H9 (cell line): Measurements from ENCODE around the gene MGST1. TPM values are rescaled to one million over a fixed set of nuclear protein-coding genes. Genes with fewer than 3 reads are reported as not detected.

ENCODE experiments used
- DNase-seq: peaks from one replicate; pipeline ENCODE4 v3.0.0-alpha.2; 2017
- H2AFZ ChIP-seq: one replicate; pipeline ENCODE4 v1.6.1; 2013; ENCODE audit warnings: mild to moderate bottlenecking, low read length, control low read depth, moderate library complexity
- H2AK5ac ChIP-seq: 2 replicates; pipeline ENCODE4 v1.6.1; 2013; ENCODE audit warnings: low read length, control low read depth, mixed read lengths; ENCODE audit not compliant: insufficient read length
- H2BK120ac ChIP-seq: one replicate; pipeline ENCODE4 v1.6.1; 2013; ENCODE audit warnings: low read depth, mild to moderate bottlenecking, low read length, control low read depth, inconsistent platforms; ENCODE audit not compliant: poor library complexity, severe bottlenecking
- H2BK12ac ChIP-seq: 2 replicates; pipeline ENCODE4 v1.6.1; 2013; ENCODE audit warnings: low read length, control low read depth, mixed read lengths, low read depth; ENCODE audit not compliant: insufficient read length
- H2BK15ac ChIP-seq: 2 replicates; pipeline ENCODE4 v1.6.1; 2013; ENCODE audit warnings: low read depth, low read length, control low read depth
- H2BK20ac ChIP-seq: one replicate; pipeline ENCODE4 v1.6.1; 2013; ENCODE audit warnings: low read depth, mild to moderate bottlenecking, low read length, control low read depth, inconsistent platforms; ENCODE audit not compliant: poor library complexity, severe bottlenecking
- H2BK5ac ChIP-seq: 2 replicates; pipeline ENCODE4 v1.6.1; 2013; ENCODE audit warnings: low read length, control low read depth, mixed read lengths; ENCODE audit not compliant: insufficient read length
- H3K14ac ChIP-seq: 2 replicates; pipeline ENCODE4 v1.6.1; 2013; ENCODE audit warnings: low read length, control low read depth; ENCODE audit not compliant: insufficient read depth
- H3K18ac ChIP-seq: 2 replicates; pipeline ENCODE4 v1.6.1; 2013; ENCODE audit warnings: low read depth, mild to moderate bottlenecking, mixed read lengths, low read length, control low read depth; ENCODE audit not compliant: insufficient read length
- H3K23ac ChIP-seq: 2 replicates; pipeline ENCODE4 v1.6.1; 2013; ENCODE audit warnings: low read length, control low read depth, mixed read lengths, low read depth; ENCODE audit not compliant: insufficient read length
- H3K23me2 ChIP-seq: 2 replicates; pipeline ENCODE4 v1.6.1; 2013; ENCODE audit warnings: low read depth, mild to moderate bottlenecking, mixed read lengths, low read length, control low read depth; ENCODE audit not compliant: insufficient read length, poor library complexity, severe bottlenecking
- H3K27ac ChIP-seq: 2 replicates; pipeline ENCODE4 v1.5.1; 2013; ENCODE audit warnings: low read length, control low read depth, mixed read lengths, low read depth; ENCODE audit not compliant: insufficient read length
- H3K27me3 ChIP-seq: 2 replicates; pipeline ENCODE4 v1.6.1; 2013; ENCODE audit warnings: low read length, control low read depth, inconsistent platforms; ENCODE audit not compliant: insufficient read depth
- H3K4ac ChIP-seq: 2 replicates; pipeline ENCODE4 v1.6.1; 2013; ENCODE audit warnings: low read depth, mild to moderate bottlenecking, control low read depth, inconsistent platforms, low read length, moderate library complexity
- H3K4me1 ChIP-seq: 2 replicates; pipeline ENCODE4 v1.6.1; 2013; ENCODE audit warnings: low read length, control low read depth, inconsistent platforms; ENCODE audit not compliant: insufficient read depth
- H3K4me2 ChIP-seq: 2 replicates; pipeline ENCODE4 v1.6.1; 2013; ENCODE audit warnings: low read length, control low read depth, mixed read lengths; ENCODE audit not compliant: insufficient read length, insufficient read depth
- H3K56ac ChIP-seq: 2 replicates; pipeline ENCODE4 v1.6.1; 2013; ENCODE audit warnings: low read depth, mild to moderate bottlenecking, mixed read lengths, low read length, control low read depth; ENCODE audit not compliant: insufficient read length
- H3K79me1 ChIP-seq: 2 replicates; pipeline ENCODE4 v1.6.1; 2013; ENCODE audit warnings: low read depth, mild to moderate bottlenecking, moderate library complexity, low read length, control low read depth, inconsistent platforms; ENCODE audit not compliant: insufficient read depth, poor library complexity, severe bottlenecking
- H3K79me2 ChIP-seq: 2 replicates; pipeline ENCODE4 v1.6.1; 2013; ENCODE audit warnings: low read length, control low read depth, inconsistent platforms; ENCODE audit not compliant: insufficient read depth
- H3K9ac ChIP-seq: 2 replicates; pipeline ENCODE4 v1.6.1; 2013; ENCODE audit warnings: low read length, control low read depth, mixed read lengths; ENCODE audit not compliant: insufficient read length; ENCODE audit errors: extremely low read depth
- H3K9me3 ChIP-seq: one replicate; pipeline ENCODE4 v1.6.1; 2013; ENCODE audit warnings: low read depth, low read length, inconsistent platforms; ENCODE audit not compliant: control insufficient read depth
- H3T11ph ChIP-seq: one replicate; pipeline ENCODE4 v1.6.1; 2013; ENCODE audit warnings: mild to moderate bottlenecking, low read length, control low read depth, inconsistent platforms
- H4K20me1 ChIP-seq: one replicate; pipeline ENCODE4 v1.6.1; 2013; ENCODE audit not compliant: control insufficient read depth, insufficient read length, insufficient read depth
- H4K5ac ChIP-seq: 2 replicates; pipeline ENCODE4 v1.6.1; 2013; ENCODE audit warnings: low read depth, mild to moderate bottlenecking, mixed read lengths, low read length, control low read depth; ENCODE audit not compliant: insufficient read length
- H4K8ac ChIP-seq: replicated peaks from 2 replicates; pipeline ENCODE4 v1.6.1; 2013; ENCODE audit warnings: low read length, control low read depth, mixed read lengths, low read depth; ENCODE audit not compliant: insufficient read length
- H4K91ac ChIP-seq: 2 replicates; pipeline ENCODE4 v1.6.1; 2013; ENCODE audit warnings: low read depth, mild to moderate bottlenecking, moderate library complexity, mixed read lengths, low read length, control low read depth; ENCODE audit not compliant: insufficient read length
- H3K27ac Mint-ChIP-seq, 3 experiments: 2 replicates in 2 of 3; 3 replicates in 1 of 3; pipeline ENCODE4 v1.8.0; 2020 to 2021; ENCODE audit warnings: mixed read lengths in 3 of 3, mild to moderate bottlenecking in 1 of 3, moderate library complexity in 1 of 3
- H3K27me3 Mint-ChIP-seq: 2 replicates; pipeline ENCODE4 v1.8.0; 2021; ENCODE audit warnings: low read depth, mild to moderate bottlenecking, moderate library complexity, mixed read lengths
- H3K36me3 Mint-ChIP-seq, 3 experiments: 2 replicates in 2 of 3; 3 replicates in 1 of 3; pipeline ENCODE4 v1.8.0; 2020 to 2021; ENCODE audit warnings: low read depth in 3 of 3, mixed read lengths in 3 of 3; ENCODE audit not compliant: insufficient read depth in 1 of 3
- H3K4me1 Mint-ChIP-seq, 2 experiments: 2 replicates each; pipeline ENCODE4 v1.8.0; 2020; ENCODE audit warnings: mixed read lengths in 2 of 2
- H3K4me3 Mint-ChIP-seq, 2 experiments: 2 replicates in 1 of 2; 3 replicates in 1 of 2; pipeline ENCODE4 v1.8.0; 2020 to 2021; ENCODE audit warnings: mild to moderate bottlenecking in 2 of 2, mixed read lengths in 2 of 2, moderate library complexity in 1 of 2
- H3K9me3 Mint-ChIP-seq, 2 experiments: 2 replicates in 1 of 2; 3 replicates in 1 of 2; pipeline ENCODE4 v1.8.0; 2020; ENCODE audit warnings: mild to moderate bottlenecking in 2 of 2, mixed read lengths in 2 of 2, moderate library complexity in 1 of 2
- WGBS: extraction: QIAGEN DNeasy Blood & Tissue Kit; methylation state at CpG from one replicate; pipeline ENCODE4 v1.1.7; 2013; ENCODE audit warnings: missing lambda C conversion rate, low lambda C conversion rate, mixed read lengths; ENCODE audit not compliant: insufficient read length; ENCODE audit errors: extremely low coverage; 5-methylcytosine and 5-hydroxymethylcytosine counted together
- total RNA-seq: library from RNA; stranded (reverse); gene quantifications from 2 replicates; pipeline ENCODE4 v1.2.1, GENCODE V29; 2021
- TF ChIP-seq, protein P1 (sequence below): fragments of 200-600 bp; sonication (generic); conservative IDR thresholded peaks from 3 replicates; pipeline ENCODE4 v1.8.0; 2021; ENCODE audit warnings: antibody characterized with exemption, mild to moderate bottlenecking

The MGST1 gene
- total RNA-seq, 1 experiment from 2014 or later = 235 TPM

DNA sequence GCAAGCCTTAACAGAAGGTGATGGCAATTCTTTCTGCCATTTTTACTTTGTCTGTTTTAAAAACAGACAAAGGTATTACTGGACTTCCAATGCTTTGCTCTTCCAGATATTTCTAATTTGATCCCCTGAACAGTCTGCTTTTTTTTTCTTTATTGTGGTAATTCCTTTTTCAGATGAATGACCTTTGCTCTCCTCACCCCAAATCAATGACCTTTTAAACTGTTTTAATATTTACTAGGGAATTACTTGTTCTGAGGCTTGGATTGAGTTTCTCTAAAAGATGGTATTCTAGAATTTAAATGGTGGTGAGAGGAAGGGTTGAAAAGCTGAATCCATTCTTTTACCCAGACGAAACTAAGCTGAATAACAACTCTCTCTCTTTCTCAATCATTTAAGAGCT, 2.3 kb upstream of the MGST1 start:
- H3K9me3 Mint-ChIP-seq = no peaks in the 10 kb centered on the region
- DNase-seq = no peak
- Histone ChIP-seq H3K4ac (no peak overlapping the region), H2BK5ac (no peak overlapping the region), H3K79me2 (peaks cover 18% of the 10 kb centered on the region), H3K23ac (no peak overlapping the region), H3K27ac (no peak overlapping the region), H2BK20ac (no peak overlapping the region), H3K56ac (no peak overlapping the region), H2BK15ac (no peak overlapping the region), H3K4me1 (peaks cover 2% of the 10 kb centered on the region; the same call in 1 of the 2 replicates), H2AK5ac (no peak overlapping the region), H4K8ac (no peak overlapping the region), H3K9me3 (no peaks in the 10 kb centered on the region), H3K23me2 (peaks cover 10% of the 10 kb centered on the region), H4K20me1 (no peaks in the 10 kb centered on the region), H3K14ac (no peak overlapping the region), H3K18ac (no peak overlapping the region), H3K4me2 (no peak overlapping the region), H4K5ac (no peak overlapping the region), H3T11ph (no peak overlapping the region), H4K91ac (no peak overlapping the region), H3K27me3 (no peaks in the 10 kb centered on the region; the same call in 1 of the 2 replicates), H3K79me1 (no peaks in the 10 kb centered on the region), H2AFZ (no peak overlapping the region), H2BK12ac (no peak overlapping the region), H3K9ac (no peak overlapping the region), H2BK120ac (no peak overlapping the region)
- H3K27me3 Mint-ChIP-seq = no peaks in the 10 kb centered on the region
- H3K27ac Mint-ChIP-seq = no peak overlapping the region
- TF ChIP-seq, protein P1, sequence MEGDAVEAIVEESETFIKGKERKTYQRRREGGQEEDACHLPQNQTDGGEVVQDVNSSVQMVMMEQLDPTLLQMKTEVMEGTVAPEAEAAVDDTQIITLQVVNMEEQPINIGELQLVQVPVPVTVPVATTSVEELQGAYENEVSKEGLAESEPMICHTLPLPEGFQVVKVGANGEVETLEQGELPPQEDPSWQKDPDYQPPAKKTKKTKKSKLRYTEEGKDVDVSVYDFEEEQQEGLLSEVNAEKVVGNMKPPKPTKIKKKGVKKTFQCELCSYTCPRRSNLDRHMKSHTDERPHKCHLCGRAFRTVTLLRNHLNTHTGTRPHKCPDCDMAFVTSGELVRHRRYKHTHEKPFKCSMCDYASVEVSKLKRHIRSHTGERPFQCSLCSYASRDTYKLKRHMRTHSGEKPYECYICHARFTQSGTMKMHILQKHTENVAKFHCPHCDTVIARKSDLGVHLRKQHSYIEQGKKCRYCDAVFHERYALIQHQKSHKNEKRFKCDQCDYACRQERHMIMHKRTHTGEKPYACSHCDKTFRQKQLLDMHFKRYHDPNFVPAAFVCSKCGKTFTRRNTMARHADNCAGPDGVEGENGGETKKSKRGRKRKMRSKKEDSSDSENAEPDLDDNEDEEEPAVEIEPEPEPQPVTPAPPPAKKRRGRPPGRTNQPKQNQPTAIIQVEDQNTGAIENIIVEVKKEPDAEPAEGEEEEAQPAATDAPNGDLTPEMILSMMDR = no peak
- peaks cover 25 to 32% of the 10 kb centered on the region in 2 experiments for H3K4me1 Mint-ChIP-seq
- H3K36me3 Mint-ChIP-seq = peaks cover 6 to 9% (median 6%) of the 10 kb centered on the region in 3 experiments
- no CpG with 5 or more reads among the region's 1 CpG for WGBS
- H3K4me3 Mint-ChIP-seq = no peak overlapping the region
